ENCODE data around the gene ZNF182.

ZNF182 gene

DNA sequence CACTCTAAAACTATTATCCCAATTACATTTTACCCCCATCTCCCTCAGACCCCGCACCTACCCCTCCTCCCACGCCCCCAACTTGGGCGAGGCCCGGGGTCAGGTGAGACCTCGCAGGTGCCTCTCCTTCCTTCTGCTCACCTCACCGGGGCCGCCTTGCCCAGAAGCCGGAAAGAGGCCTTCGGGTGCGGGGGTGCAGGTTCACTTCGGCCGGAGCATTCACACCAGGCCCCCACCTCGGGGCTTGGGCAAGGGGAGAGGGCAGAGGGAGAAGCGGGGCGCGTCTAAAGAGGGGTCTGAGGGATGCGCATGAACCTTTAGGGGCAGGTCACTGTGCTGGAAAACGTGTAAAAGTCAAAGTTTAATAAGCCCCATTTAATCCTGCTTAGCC, 427 bp downstream of the ZNF182 start:
- peak overlapping the region; percentile 48 for H3K4me3 ChIP-seq (ENCODE audit: severe bottlenecking)
- H3K27ac ChIP-seq (ENCODE audit: poor library complexity, severe bottlenecking), result no peak overlapping the region
- ATAC-seq (ENCODE audit: low read depth) (no peak), DNase-seq (ENCODE audit: low spot score) (no peak)
- H3K36me3 ChIP-seq (ENCODE audit: low read depth), result no peaks in the 10 kb centered on the region; the same call in 1 of the 2 replicates
- TF ChIP-seq, protein P1, sequence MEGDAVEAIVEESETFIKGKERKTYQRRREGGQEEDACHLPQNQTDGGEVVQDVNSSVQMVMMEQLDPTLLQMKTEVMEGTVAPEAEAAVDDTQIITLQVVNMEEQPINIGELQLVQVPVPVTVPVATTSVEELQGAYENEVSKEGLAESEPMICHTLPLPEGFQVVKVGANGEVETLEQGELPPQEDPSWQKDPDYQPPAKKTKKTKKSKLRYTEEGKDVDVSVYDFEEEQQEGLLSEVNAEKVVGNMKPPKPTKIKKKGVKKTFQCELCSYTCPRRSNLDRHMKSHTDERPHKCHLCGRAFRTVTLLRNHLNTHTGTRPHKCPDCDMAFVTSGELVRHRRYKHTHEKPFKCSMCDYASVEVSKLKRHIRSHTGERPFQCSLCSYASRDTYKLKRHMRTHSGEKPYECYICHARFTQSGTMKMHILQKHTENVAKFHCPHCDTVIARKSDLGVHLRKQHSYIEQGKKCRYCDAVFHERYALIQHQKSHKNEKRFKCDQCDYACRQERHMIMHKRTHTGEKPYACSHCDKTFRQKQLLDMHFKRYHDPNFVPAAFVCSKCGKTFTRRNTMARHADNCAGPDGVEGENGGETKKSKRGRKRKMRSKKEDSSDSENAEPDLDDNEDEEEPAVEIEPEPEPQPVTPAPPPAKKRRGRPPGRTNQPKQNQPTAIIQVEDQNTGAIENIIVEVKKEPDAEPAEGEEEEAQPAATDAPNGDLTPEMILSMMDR (IDR thresholded peaks at IDR 0.05; ENCODE audit: poor library complexity, severe bottlenecking), result no peak
- H3K4me1 ChIP-seq (ENCODE audit: insufficient read depth, poor library complexity, severe bottlenecking), result no peaks in the 10 kb centered on the region
- H3K9me3 ChIP-seq (ENCODE audit: severe bottlenecking), result no peaks in the 10 kb centered on the region
- H3K27me3 ChIP-seq (ENCODE audit: insufficient read depth, poor library complexity, severe bottlenecking), result no peaks in the 10 kb centered on the region

DNA sequence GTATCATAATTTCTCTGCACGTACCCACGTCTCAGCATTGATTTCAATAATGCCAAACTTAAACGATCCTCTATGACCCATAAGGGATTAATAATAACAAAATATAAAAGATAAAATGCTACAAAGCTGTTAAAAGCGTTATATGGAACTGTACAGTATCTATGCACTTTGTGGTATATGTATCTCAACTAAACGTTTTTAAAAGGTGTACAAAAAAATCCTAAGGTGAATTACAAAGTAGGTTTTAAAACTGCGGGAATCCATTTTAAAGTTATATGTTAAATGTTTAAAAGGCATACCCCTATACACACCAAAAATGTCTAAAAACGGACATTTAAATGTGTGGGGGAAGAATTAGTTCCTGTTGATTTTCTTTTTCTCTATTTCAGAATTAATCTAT, 860 bp downstream of the ZNF182 start:
- no peaks in the 10 kb centered on the region; the same call in 1 of the 2 replicates for H3K36me3 ChIP-seq (ENCODE audit: low read depth)
- no peak overlapping the region for H3K27ac ChIP-seq (ENCODE audit: poor library complexity, severe bottlenecking)
- no peak for ATAC-seq (ENCODE audit: low read depth)
- no peaks in the 10 kb centered on the region for H3K9me3 ChIP-seq (ENCODE audit: severe bottlenecking)
- peak overlapping the region; percentile 48 for H3K4me3 ChIP-seq (ENCODE audit: severe bottlenecking)
- TF ChIP-seq, protein P1 (IDR thresholded peaks at IDR 0.05; ENCODE audit: poor library complexity, severe bottlenecking), result no peak
- DNase-seq (ENCODE audit: low spot score), result no peak
- no peaks in the 10 kb centered on the region for H3K4me1 ChIP-seq (ENCODE audit: insufficient read depth, poor library complexity, severe bottlenecking)
- H3K27me3 ChIP-seq (ENCODE audit: insufficient read depth, poor library complexity, severe bottlenecking), result no peaks in the 10 kb centered on the region

DNA sequence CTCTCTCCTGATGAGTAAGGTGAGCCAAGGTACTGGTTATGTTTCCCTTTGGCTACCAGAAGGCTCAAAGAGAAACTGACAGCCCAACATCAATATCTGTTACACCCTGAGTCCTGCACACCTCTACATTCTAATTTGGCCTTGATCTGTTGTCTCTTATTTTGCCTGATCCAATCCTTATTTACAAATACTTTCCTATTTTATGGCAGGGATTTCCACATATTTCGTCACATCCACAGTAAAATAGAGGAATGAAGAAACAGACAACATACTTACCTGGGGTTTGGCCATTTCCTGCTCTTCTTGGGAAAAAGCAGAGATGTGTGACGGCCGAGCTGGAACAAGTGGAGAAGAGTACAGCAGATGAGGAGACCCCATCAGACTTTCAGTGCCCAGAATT, 1.5 kb downstream of the ZNF182 start:
- no peak overlapping the region for H3K4me3 ChIP-seq (ENCODE audit: severe bottlenecking)
- H3K27ac ChIP-seq (ENCODE audit: poor library complexity, severe bottlenecking), result no peak overlapping the region
- no peak for ATAC-seq (ENCODE audit: low read depth)
- no peak for DNase-seq (ENCODE audit: low spot score)
- no peaks in the 10 kb centered on the region for H3K27me3 ChIP-seq (ENCODE audit: insufficient read depth, poor library complexity, severe bottlenecking)
- TF ChIP-seq, protein P1 (IDR thresholded peaks at IDR 0.05; ENCODE audit: poor library complexity, severe bottlenecking), result no peak
- H3K36me3 ChIP-seq (ENCODE audit: low read depth), result no peaks in the 10 kb centered on the region; the same call in 1 of the 2 replicates
- H3K9me3 ChIP-seq (ENCODE audit: severe bottlenecking), result no peaks in the 10 kb centered on the region
- H3K4me1 ChIP-seq (ENCODE audit: insufficient read depth, poor library complexity, severe bottlenecking), result no peaks in the 10 kb centered on the region

DNA sequence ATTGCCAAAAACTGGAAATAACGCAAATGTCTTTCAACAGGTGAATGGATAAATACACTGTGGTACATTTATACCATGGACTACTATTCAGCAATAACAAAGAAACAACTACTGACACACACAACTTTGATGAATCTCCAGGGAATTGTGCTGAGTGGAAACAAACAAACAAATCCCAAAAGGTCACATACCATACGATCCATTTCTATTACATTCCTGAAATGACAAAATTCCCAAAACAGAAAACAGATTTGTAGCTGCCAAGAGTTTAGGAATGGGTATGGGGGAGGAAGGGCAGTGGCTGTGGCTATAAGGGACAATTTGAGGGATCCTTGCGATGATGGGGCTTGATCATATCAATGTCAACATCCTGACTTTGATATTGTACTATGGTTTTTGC, 2.5 kb downstream of the ZNF182 start:
- Histone ChIP-seq H3K9me3 (ENCODE audit: severe bottlenecking) (no peaks in the 10 kb centered on the region), H3K27ac (ENCODE audit: poor library complexity, severe bottlenecking) (no peak overlapping the region), H3K4me3 (ENCODE audit: severe bottlenecking) (no peak overlapping the region), H3K27me3 (ENCODE audit: insufficient read depth, poor library complexity, severe bottlenecking) (no peaks in the 10 kb centered on the region), H3K4me1 (ENCODE audit: insufficient read depth, poor library complexity, severe bottlenecking) (no peaks in the 10 kb centered on the region), H3K36me3 (ENCODE audit: low read depth) (no peaks in the 10 kb centered on the region; the same call in 1 of the 2 replicates)
- TF ChIP-seq, protein P1 (IDR thresholded peaks at IDR 0.05; ENCODE audit: poor library complexity, severe bottlenecking), result no peak
- no peak for DNase-seq (ENCODE audit: low spot score)
- no peak for ATAC-seq (ENCODE audit: low read depth)

DNA sequence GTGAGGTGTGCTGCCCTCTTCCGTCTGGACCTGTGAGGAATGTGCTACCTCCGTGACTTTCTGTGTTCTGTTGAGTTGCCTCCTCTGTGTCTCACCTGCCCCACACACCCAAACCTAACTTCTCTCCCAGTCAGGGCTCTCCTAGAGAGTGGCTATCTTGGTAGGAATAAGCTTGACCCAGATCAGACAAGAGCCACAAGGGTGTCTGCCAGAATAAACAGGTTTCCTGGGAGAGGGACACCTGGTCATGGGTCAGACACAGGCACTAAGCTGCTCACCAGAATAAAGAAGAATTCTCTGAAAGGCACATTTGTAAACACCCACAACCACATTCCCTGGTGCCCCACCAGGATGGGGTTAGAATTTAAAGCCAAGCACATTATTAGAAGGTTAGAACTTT, 11.1 kb downstream of the ZNF182 start:
- no peak for DNase-seq (ENCODE audit: low spot score)

More for the DNA sequence above, 11.1 kb downstream of the ZNF182 start:
- H3K36me3 ChIP-seq (ENCODE audit: low read depth), result no peaks in the 10 kb centered on the region
- no peak overlapping the region for H3K27ac ChIP-seq (ENCODE audit: poor library complexity, severe bottlenecking)
- TF ChIP-seq, protein P1 (IDR thresholded peaks at IDR 0.05; ENCODE audit: poor library complexity, severe bottlenecking), result no peak
- no peaks in the 10 kb centered on the region for H3K27me3 ChIP-seq (ENCODE audit: insufficient read depth, poor library complexity, severe bottlenecking)
- H3K9me3 ChIP-seq (ENCODE audit: severe bottlenecking), result no peaks in the 10 kb centered on the region
- no peak for ATAC-seq (ENCODE audit: low read depth)
- H3K4me1 ChIP-seq (ENCODE audit: insufficient read depth, poor library complexity, severe bottlenecking), result no peaks in the 10 kb centered on the region
- no peak overlapping the region for H3K4me3 ChIP-seq (ENCODE audit: severe bottlenecking)
